Keratinocyte (primary cell): ENCODE measurements around the gene ZNF524.
"Not testable (repeated sequence)": the region's sequence is repeated elsewhere in the genome, so short reads cannot be mapped to it uniquely, and the experiment has no call there.

Experiments used
- EZH2 ChIP-seq: IDR thresholded peaks from one replicate; pipeline ENCODE4 v1.6.1; 2012; ENCODE audit warnings: inconsistent platforms, mild to moderate bottlenecking, low read length, moderate library complexity
- TF ChIP-seq, protein P1 (sequence below), 3 experiments: IDR thresholded peaks in 1 of 3; conservative IDR thresholded peaks in 1 of 3; optimal IDR thresholded peaks in 1 of 3; 2 replicates in 2 of 3; 3 replicates in 1 of 3; pipeline versions ENCODE3 to v1.5.1; 2011; ENCODE audit warnings: low read length in 3 of 3, mild to moderate bottlenecking in 3 of 3, moderate library complexity in 2 of 3, control low read depth in 1 of 3, inconsistent platforms in 1 of 3; ENCODE audit not compliant: insufficient read depth in 2 of 3; ENCODE audit errors: extremely low read depth in 1 of 3

GRCh38 chr19:55583897-55584296 lies 16.2 kb upstream of the ZNF524 start:
- TF ChIP-seq, protein P1, sequence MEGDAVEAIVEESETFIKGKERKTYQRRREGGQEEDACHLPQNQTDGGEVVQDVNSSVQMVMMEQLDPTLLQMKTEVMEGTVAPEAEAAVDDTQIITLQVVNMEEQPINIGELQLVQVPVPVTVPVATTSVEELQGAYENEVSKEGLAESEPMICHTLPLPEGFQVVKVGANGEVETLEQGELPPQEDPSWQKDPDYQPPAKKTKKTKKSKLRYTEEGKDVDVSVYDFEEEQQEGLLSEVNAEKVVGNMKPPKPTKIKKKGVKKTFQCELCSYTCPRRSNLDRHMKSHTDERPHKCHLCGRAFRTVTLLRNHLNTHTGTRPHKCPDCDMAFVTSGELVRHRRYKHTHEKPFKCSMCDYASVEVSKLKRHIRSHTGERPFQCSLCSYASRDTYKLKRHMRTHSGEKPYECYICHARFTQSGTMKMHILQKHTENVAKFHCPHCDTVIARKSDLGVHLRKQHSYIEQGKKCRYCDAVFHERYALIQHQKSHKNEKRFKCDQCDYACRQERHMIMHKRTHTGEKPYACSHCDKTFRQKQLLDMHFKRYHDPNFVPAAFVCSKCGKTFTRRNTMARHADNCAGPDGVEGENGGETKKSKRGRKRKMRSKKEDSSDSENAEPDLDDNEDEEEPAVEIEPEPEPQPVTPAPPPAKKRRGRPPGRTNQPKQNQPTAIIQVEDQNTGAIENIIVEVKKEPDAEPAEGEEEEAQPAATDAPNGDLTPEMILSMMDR (optimal IDR thresholded peaks at IDR 0.05 in 1 of 3, IDR thresholded peaks at IDR 0.05 in 1 of 3, conservative IDR thresholded peaks at IDR 0.05 in 1 of 3; ENCODE audit: extremely low read depth in 1 of 3, insufficient read depth in 2 of 3, low read length in 3 of 3), result not testable (repeated sequence)
- TF ChIP-seq EZH2, result not testable (repeated sequence)
